Measurements from ENCODE around the gene NAPEPLD.
"Not testable (repeated sequence)": the region's sequence is repeated elsewhere in the genome, so short reads cannot be mapped to it uniquely, and the experiment has no call there.

NAPEPLD gene

DNA sequence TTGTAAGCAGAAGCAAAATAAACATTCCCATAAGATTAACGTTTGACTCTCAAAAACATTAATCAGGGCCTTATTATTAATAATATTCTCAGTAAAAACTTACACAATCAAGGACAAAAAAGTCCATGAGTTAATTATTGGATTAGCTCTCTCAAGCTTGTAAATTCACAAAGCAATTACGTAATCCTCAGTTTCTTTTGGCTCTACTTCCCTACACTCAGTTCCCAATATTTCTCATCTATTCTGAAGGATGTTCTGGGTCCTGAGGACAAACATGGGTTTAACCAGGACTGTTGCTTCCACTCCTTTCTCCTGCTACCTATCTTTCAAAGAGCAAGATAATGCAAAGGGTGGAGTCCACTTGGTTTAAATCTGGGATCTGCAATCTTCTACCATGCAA lies 89.4 kb downstream of the NAPEPLD start:
- no peak for DNase-seq

DNA sequence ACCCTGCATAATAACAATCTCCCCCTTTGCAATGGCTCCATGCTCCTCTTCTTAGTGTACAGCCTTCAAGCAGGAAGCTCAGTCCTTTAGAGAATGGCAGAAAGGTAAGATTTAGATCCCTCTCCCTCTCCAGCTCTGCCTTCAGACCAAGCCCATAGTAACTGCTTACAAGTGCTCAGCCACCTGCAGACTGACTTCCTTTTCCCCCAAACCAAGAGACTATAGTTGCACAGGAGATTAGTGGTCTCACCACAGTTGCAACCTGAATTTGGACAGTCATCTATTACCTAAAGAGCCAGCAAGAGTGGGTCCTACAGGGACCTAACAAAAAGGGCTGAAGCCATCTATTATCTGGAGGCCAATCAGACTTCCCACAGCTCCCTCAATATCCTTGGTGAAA lies 90.8 kb downstream of the NAPEPLD start:
- no peak for DNase-seq

DNA sequence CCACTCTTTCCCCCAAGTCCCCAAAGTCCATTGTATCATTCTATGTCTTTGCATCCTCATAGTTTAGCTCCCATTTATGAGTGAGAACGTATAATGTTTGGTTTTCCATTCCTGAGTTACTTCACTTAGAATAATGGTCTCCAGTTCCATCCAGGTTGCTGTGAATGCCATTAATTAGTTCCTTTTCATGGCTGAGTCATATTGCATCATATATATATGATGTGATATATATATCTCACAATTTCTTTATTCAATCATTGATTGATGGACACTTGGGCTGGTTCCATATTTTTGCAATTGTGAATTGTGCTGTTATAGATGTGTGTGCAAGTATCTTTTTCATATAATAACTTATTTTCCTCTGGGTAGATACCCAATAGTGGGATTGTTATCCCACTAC lies 92.9 kb downstream of the NAPEPLD start:
- not testable (repeated sequence) for DNase-seq

DNA sequence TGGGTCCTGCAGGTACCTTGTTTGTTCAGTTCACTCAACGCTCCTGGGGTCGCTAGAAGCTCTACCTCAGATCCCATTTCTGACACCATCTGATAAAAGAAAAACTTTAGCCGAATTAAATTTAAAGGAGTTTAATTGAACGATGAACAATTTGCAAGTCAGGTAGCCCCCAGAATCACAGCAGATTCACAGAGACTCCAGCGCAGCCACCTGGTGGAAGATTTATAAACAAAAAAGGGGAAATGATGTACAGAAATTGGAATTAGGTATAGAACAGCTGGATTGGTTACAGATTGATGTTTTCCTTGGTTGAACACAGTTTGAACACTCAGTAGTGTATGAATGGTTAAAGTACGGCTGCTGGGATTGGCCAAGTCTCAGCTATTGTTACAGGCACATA lies 97.4 kb downstream of the NAPEPLD start:
- DNase-seq: no peak

All from CD4-positive, alpha-beta T cell treated with Interferon alpha-2 for 1 hour (primary cell).